HG03521 (cell line): ENCODE results near the gene SIRT4.
"Not testable (repeated sequence)": the region's sequence is repeated elsewhere in the genome, so short reads cannot be mapped to it uniquely, and the experiment has no call there.

ENCODE experiments used
- ATAC-seq: cut with Tn5 transposase; IDR thresholded peaks from one replicate; pipeline ENCODE4 v1.9.1; 2021; ENCODE audit warnings: mild to moderate bottlenecking, moderate library complexity; ENCODE audit not compliant: unreplicated experiment

SIRT4 gene

GRCh38 chr12:120335447-120335846 lies 33.3 kb downstream of the SIRT4 start:
- not testable (repeated sequence) for ATAC-seq

GRCh38 chr12:120336392-120336791 lies 34.3 kb downstream of the SIRT4 start:
- ATAC-seq: not testable (repeated sequence)

- ATAC-seq: no peak
These were observed 35.6 kb downstream of the SIRT4 start for GRCh38 chr12:120337730-120338129.

GRCh38 chr12:120339256-120339655 lies 37.1 kb downstream of the SIRT4 start:
- ATAC-seq: no peak

GRCh38 chr12:120342175-120343038 lies 40.3 kb downstream of the SIRT4 start:
- ATAC-seq: no peak

GRCh38 chr12:120343039-120343537 lies 41.0 kb downstream of the SIRT4 start:
- no peak for ATAC-seq

- no peak for ATAC-seq
These were observed 41.6 kb downstream of the SIRT4 start for GRCh38 chr12:120343692-120344091.

GRCh38 chr12:120346031-120346430 lies 43.9 kb downstream of the SIRT4 start:
- no peak for ATAC-seq

GRCh38 chr12:120346681-120347080 lies 44.6 kb downstream of the SIRT4 start:
- no peak for ATAC-seq

GRCh38 chr12:120347766-120348165 lies 45.6 kb downstream of the SIRT4 start:
- ATAC-seq: no peak

GRCh38 chr12:120350576-120351350 lies 48.6 kb downstream of the SIRT4 start:
- ATAC-seq: no peak

GRCh38 chr12:120352117-120352516 lies 50.0 kb downstream of the SIRT4 start:
- no peak for ATAC-seq

GRCh38 chr12:120353136-120353535 lies 51.0 kb downstream of the SIRT4 start:
- ATAC-seq: no peak

- no peak for ATAC-seq
These were observed 51.6 kb downstream of the SIRT4 start for GRCh38 chr12:120353556-120354317.

- no peak for ATAC-seq
These were observed 54.5 kb downstream of the SIRT4 start for GRCh38 chr12:120356567-120357030.

GRCh38 chr12:120357104-120357503 lies 55.0 kb downstream of the SIRT4 start:
- no peak for ATAC-seq

- no peak for ATAC-seq
These were observed 56.4 kb downstream of the SIRT4 start for GRCh38 chr12:120358412-120359100.

GRCh38 chr12:120359128-120359527 lies 57.0 kb downstream of the SIRT4 start:
- no peak for ATAC-seq

- ATAC-seq: no peak
These were observed 59.5 kb downstream of the SIRT4 start for GRCh38 chr12:120361506-120362208.
